Medulla oblongata (tissue), 1 donor: ENCODE measurements around the gene GARS1.
"Not testable (repeated sequence)": the region's sequence is repeated elsewhere in the genome, so short reads cannot be mapped to it uniquely, and the experiment has no call there.

Source experiments
- DNase-seq: peaks from one replicate; pipeline ENCODE4 v3.0.0-alpha.2; 2015; ENCODE audit errors: extremely low spot score

GARS1 gene

GRCh38 chr7:30625283-30625682, 30.6 kb downstream of the GARS1 start:
- no peak for DNase-seq

- DNase-seq = no peak
These were observed 32.3 kb downstream of the GARS1 start for GRCh38 chr7:30627026-30627425.

DNA sequence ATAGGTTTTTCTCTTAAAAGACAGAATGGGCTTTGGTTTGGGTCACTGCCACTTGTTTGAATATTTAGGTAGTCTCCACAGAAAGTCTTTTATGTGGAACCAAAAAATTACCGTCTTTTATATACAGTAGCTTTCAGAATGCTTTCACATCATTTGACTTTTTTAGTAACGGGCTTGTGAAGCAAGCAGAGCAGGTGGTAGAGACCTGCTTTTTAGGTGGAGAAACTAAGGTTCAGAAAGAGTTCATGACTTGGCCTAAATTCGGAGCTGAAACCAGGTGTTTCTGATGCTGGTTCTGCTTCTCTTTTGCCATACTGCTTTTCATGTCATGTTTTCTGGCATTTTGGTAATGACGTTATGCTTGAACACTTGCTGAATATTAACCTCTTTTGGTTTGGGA, 36.3 kb downstream of the GARS1 start:
- DNase-seq = no peak

GRCh38 chr7:30633223-30633622, 38.5 kb downstream of the GARS1 start:
- DNase-seq = no peak

- no peak for DNase-seq
These were observed 39.5 kb downstream of the GARS1 start for GRCh38 chr7:30634193-30634626.

DNA sequence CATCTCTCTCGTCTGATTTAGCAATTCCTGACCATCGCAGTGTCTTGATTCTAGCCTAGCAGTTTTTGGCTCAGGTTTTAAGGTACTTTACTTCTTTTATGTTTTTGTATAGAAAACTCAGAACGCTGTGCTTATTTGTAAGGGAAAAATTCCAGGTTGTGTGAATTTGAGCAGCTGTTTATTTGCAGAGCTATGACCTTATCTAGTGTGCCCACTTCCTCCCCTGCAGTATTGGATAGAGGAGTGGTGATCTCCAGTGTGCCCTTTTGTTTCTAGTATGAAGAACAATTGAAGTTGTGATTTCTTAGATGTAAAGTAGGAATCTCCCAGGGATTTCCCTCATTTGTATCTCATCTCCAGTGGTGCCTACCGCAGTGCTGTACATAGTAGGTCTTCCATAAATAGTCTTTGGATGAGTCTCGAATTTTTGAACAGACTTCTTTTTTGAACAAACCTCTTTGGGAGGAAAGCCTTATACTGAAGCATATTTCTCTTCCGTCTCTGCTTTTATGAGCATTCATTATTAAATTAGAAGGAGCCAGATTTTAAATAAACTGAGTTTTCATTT, 40.0 kb downstream of the GARS1 start:
- no peak for DNase-seq

- no peak for DNase-seq
These were observed 41.1 kb downstream of the GARS1 start for GRCh38 chr7:30635798-30636197.

- DNase-seq = not testable (repeated sequence)
These were observed 47.6 kb downstream of the GARS1 start for GRCh38 chr7:30642322-30642721.

- DNase-seq = no peak
These were observed 48.1 kb downstream of the GARS1 start for GRCh38 chr7:30642789-30643188.

DNA sequence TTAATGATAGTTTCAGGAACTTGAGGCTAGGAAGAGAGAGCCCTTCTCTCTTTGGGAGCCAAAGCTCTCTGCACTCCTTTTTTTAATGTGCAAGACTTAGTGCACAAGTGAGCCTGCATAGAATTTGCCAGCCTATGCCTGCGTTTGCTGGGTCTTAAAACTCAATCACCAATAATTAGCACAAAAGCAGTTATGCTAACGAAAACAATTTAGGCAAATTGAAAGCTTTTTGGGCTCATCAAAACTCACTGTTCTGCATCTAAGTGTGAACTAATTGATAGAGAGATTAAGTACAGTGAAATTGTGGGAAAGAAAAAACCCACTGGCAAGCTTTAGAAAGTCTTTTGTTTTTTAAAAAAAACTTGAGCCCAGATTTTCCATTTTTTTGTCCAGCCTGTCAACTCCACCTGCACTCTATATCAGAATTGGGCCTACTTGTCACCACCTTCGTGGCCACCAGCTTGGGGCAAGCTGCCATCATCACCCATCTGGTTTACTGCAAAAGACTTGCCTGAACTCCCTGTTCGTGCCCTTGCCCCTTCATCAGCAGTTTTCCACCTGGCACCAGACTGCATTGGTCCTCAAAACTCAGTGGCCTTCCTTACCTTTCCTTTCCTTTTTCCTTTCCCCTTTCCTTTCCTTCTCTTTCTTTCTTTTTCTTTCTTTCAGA, 49.7 kb downstream of the GARS1 start:
- no peak for DNase-seq

DNA sequence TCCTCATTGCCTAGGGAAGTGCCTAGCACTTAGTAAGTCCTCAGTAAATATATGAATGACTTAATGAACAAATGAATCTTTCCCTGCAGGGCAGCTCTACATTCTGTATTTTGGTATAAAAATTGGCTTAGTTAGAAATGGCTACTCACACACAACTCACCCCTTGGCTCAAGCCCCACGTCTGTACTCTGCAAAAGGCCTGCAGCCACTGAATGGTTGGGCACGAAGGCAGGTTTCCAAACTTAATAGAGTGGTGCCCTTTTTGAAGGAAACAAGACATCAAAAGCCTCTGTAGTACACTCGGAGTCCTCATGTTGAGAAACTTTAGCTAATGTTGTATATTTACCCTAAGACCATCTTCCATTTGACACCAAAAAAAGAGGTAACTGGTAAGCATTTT, 51.0 kb downstream of the GARS1 start:
- DNase-seq = no peak

- DNase-seq = no peak
These were observed 51.5 kb downstream of the GARS1 start for GRCh38 chr7:30646154-30646553.

GRCh38 chr7:30647589-30648364, 53.1 kb downstream of the GARS1 start:
- DNase-seq = no peak

- DNase-seq = no peak
These were observed 54.3 kb downstream of the GARS1 start for GRCh38 chr7:30648744-30649540.

- DNase-seq = no peak
These were observed 55.2 kb downstream of the GARS1 start for GRCh38 chr7:30649717-30650420.

GRCh38 chr7:30650421-30650808, 55.7 kb downstream of the GARS1 start:
- DNase-seq = no peak

DNA sequence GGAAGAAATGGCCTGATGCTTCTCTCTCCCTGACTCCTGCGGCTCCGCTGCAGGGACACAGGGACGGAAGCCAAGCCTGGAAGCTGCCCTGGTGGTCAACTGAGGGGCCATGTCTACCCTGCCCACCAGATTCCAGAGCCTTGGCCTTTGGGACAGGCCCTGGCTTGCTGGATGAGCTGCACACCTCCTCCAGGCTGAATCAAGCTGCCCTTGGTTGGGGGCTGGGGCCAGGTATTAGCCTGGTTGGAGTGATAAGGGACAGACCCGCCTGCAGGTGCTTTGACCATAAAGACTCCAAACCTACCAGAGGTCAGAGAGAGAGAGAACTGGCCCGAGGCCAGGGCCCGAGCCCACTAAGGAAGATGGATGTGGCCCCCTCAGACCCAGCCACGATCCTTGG, 57.5 kb downstream of the GARS1 start:
- DNase-seq = no peak

- DNase-seq = no peak
These were observed 58.3 kb downstream of the GARS1 start for GRCh38 chr7:30652698-30653641.

DNA sequence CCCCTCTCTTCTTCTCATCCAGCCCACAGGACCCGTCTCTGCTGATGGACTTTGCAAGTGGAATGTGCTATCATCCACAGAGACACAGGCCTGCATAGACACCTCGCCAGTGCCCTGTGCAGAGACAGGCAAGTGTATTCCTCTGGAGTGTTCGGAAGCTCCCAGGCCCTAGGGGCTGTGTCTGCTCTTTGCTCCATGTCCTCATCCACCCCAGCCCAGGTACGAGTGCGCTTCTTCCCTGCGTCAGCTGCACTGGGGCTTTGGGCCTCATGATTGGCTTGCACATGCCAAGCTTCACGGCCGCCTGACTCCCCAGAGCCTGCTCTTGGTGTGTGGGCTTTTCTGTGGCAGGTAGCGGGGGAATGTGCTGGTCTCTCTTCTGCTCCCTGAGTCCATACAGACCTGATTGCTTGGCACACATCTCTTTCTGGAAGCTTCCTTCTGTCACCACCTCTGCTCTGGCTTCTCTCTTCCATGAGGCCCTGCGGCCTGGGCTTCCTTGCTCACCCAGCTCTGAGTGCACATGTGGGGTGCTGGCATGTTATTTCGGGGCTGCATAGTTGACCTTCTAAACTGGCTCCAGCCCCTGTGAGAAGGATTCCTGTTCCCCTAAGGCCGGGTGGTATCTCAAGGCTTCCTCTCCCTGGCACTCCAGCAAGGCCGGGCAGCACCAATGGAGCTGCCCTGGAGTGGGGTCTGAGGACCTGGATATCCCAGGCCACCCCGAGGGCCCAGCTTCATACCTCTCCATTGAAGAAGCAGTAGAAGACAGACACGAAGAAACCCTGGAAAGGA, 59.8 kb downstream of the GARS1 start:
- no peak for DNase-seq
